Measurements from ENCODE around the gene FARP1. TPM values are rescaled to one million over a fixed set of nuclear protein-coding genes. Genes with fewer than 3 reads are reported as not detected.
"Not testable (repeated sequence)": the region's sequence is repeated elsewhere in the genome, so short reads cannot be mapped to it uniquely, and the experiment has no call there.

The FARP1 gene
- total RNA-seq, 1 experiment from 2014 or later = 2.6 TPM

- no peak for DNase-seq (ENCODE audit: extremely low read depth, low read depth)
These were observed 267.7 kb downstream of the FARP1 start for GRCh38 chr13:98410612-98411011.

- DNase-seq (ENCODE audit: extremely low read depth, low read depth) = no peak
These were observed 268.1 kb downstream of the FARP1 start for GRCh38 chr13:98411013-98411412.

- no peak for DNase-seq (ENCODE audit: extremely low read depth, low read depth)
These were observed 268.8 kb downstream of the FARP1 start for GRCh38 chr13:98411617-98412265.

DNA sequence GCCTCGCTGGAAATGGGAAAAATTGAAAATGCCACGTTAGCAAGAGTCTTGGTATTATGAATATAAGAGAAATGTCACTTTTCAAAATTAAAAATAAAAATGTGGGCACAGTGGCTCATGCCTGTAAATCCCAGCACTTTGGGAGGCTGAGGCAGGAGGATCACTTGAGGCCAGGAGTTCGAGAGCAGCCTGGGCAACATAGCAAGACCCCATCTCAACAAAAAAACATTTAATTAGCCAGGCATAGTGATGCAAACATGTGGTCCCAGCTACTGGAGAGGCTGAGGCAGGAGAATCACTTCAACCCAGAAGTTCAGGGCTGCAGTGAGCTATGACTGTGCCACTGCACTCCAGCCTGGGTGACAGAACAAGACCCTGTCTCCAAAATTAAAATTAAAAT is 270.4 kb downstream of the FARP1 start:
- not testable (repeated sequence) for DNase-seq (ENCODE audit: extremely low read depth, low read depth)

DNA sequence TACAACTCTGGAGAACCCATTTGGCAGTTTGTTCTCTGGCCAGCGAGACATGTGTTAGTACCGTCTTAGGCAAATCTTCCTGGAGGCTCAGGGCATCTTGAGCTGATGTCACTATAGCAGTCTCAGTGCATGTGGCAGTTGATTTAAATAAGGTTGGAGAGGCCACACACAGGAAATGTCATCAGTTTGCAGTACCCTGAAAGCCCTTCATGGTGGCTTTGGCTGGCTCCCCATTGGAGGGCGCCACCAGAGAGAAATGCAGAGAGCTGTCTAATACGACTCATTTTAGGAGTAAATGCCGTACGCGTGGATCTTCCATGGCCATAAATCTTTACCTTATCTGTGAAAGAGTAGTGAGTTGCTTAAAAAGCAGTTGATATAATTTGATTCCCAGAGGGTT is 270.9 kb downstream of the FARP1 start:
- no peak for DNase-seq (ENCODE audit: extremely low read depth, low read depth)

- DNase-seq (ENCODE audit: extremely low read depth, low read depth) = no peak
These were observed 272.6 kb downstream of the FARP1 start for GRCh38 chr13:98415326-98416070.

- DNase-seq (ENCODE audit: extremely low read depth, low read depth) = no peak
These were observed 273.5 kb downstream of the FARP1 start for GRCh38 chr13:98416408-98416807.

GRCh38 chr13:98419786-98420553 is 277.1 kb downstream of the FARP1 start:
- no peak for DNase-seq (ENCODE audit: extremely low read depth, low read depth)

DNA sequence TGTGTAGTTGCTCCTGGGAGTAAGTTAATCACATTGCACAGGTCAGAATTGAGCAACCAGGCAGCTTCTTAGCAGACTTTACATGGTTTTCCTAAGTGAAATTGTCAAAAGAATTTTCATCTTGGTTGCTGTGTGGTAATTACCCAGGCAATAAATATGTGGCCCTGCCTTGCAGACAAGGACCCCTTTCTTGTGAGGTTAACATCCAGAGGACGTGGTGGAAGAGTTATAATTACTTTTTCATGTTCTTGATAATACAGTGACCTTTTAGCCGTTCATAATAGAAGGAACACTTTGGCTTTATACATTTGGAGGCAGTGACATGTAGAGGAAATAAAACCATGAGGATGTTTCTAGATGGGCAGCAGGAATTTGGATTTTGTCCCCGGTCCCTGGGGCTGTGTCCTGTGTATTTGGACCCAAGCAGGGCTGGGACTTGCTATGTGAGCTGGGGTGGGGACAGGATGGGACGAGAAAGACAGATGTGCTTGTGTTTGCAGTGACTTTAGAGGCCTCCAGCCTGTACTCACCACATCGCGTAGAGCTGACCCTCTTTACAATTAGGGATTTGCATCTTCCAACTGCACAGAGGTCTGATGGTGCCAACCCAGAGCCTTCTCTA is 277.8 kb downstream of the FARP1 start:
- DNase-seq (ENCODE audit: extremely low read depth, low read depth) = no peak

DNA sequence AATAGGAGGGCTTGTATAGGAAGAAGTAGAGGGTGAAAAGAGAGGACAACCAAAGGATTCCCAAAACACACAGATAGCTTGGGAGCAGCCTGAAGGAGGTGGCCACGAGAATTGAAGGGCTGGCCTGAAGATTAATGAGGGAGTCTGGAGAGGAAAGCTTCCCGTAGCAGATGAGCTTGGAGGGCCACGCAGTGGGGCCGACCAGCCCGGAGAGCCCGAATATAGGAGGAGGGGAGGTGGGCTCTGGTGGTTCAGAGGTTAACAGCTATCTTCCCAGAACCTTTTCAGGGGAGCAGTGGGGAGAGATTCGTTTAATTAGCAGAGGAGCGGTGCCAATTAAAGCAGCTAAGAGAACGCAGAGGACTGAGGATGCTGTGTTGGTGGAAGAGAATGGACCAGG is 279.2 kb downstream of the FARP1 start:
- DNase-seq (ENCODE audit: extremely low read depth, low read depth) = no peak

DNA sequence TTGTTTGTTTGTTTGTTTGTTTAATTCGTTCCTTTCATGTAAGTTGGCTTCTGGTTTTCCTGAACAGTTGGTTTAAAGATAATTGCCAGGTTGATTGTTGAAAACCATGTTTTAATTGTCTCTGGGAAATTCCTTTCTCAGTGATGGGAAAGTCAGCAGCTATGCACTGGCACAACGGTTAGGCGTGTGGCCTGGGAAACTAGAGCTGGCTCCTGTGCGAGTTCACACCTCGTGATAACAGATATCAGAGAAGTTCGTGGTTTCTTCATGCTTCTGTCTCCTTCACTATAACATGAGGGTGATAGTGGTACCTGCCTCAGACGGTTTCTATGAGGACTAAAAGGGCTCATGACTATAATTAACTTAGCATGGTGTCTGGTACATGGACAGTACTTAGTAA is 280.5 kb downstream of the FARP1 start:
- no peak for DNase-seq (ENCODE audit: extremely low read depth, low read depth)

DNA sequence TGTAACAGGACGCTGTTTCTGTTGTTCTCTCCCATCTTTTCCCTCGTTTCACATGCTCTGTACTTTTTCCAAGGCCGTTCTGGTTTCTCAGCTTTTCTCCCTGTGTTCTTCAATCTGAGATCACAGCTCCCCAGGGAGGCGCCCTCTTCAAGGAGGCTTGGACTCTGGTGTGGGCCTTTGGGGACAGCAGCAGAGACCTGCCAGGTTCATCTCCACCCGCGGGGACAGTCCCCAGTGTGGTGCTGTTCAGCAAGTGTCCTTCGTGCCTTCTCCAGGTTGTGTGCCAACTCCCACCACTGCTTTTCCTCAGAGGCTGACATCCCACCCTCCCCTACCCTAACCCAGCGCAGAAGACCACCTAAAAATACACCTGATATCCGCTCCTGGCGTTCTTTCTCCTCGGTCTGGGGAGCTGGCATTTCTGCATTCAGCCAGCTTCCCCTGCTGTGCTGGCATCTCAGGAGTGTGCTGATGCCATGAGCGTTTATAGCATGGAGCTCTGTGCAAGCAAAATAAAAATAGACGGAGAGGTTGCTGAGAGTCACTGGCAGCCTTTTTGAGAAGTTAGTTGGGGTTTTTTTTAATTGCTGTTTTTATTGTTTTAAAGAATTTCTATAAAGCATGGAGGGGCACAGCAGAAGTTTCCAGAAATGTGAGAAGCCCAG is 284.6 kb downstream of the FARP1 start:
- DNase-seq (ENCODE audit: extremely low read depth, low read depth) = no peak

DNA sequence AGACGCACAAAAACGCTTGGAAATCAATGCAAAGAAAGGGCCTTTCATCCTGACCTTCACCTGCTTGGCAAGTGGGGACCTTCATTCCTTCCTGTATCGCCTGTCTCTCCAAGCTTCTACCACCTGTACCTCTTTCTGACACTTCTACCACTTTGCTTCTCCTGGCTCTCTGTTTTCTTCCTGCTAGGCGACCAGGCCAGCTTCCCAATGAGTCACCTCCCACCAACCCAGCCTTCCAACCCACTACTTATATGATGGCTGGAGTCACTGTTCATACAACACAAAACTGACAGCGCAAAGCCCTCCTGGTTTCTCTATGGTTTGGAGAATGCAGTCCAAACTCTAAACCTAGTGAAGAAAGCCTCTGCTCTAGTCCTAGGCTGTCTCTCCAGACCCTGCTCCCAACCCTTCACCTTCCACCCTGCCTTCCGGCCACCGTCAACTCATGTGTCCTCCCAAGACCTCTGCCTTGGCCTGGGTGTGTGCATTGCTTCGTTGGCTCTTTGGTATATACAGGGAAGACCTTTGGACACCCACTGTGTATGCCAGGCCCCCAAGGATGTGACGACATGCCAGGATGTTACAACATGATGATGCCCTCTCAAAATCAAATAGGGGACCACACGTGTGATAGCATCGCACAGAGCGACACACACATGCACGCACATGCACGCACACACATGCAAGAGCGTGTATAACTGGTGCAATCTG is 285.5 kb downstream of the FARP1 start:
- DNase-seq (ENCODE audit: extremely low read depth, low read depth) = no peak

- DNase-seq (ENCODE audit: extremely low read depth, low read depth) = no peak
These were observed 286.2 kb downstream of the FARP1 start for GRCh38 chr13:98429081-98429480.

GRCh38 chr13:98429531-98429930 is 286.6 kb downstream of the FARP1 start:
- no peak for DNase-seq (ENCODE audit: extremely low read depth, low read depth)

GRCh38 chr13:98429977-98430736 is 287.3 kb downstream of the FARP1 start:
- no peak for DNase-seq (ENCODE audit: extremely low read depth, low read depth)

DNA sequence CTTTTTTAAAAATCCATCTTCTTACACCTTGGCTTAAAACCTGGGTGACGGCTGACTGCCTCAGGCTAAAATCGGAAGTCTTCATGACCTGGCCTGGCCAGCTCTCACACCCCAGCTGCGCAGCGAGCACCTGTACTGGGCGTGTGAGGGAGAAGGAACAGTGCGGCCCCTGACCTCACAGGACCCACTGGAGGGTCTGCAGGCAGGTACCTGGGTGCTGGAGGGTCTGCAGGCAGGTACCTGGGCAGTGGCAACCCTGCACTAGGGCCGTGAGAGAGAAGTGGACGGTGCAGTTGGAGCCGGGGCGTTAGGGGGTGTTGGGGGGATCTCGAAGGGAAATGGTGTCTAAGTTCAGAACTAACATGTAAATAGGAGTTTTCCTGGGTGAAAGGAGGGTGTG is 289.7 kb downstream of the FARP1 start:
- DNase-seq (ENCODE audit: extremely low read depth, low read depth) = no peak

GRCh38 chr13:98433654-98434053 is 290.8 kb downstream of the FARP1 start:
- no peak for DNase-seq (ENCODE audit: extremely low read depth, low read depth)

- no peak for DNase-seq (ENCODE audit: extremely low read depth, low read depth)
These were observed 291.2 kb downstream of the FARP1 start for GRCh38 chr13:98434060-98434459.
